PC-3 (cell line): ENCODE data around the gene AIFM1. TPM values are rescaled to one million over a fixed set of nuclear protein-coding genes. Genes with fewer than 3 reads are reported as not detected.

Source experiments
- ATAC-seq: fragments of 200-7000 bp; cut with Tn5 transposase; 2 replicates; pipeline ENCODE4 v1.9.1; 2020; ENCODE audit warnings: mild to moderate bottlenecking, moderate library complexity
- BruUV-seq: library from RNA; stranded (reverse); fragments of 400-500 nt; replicated peaks from 2 replicates; lab custom pipeline; 2021; lab: Mats Ljungman, UMichigan
- CTCF ChIA-PET: fragments of 300-600 bp; sonication (Branson Sonifier 250); formaldehyde crosslinking; loops from one replicate; lab custom pipeline; 2022; ENCODE audit warnings: antibody characterized with exemption; lab: Charles Lee
- POLR2A ChIA-PET: fragments of 300-600 bp; sonication (Branson Sonifier 250); formaldehyde crosslinking; loops from one replicate; lab custom pipeline; 2022; ENCODE audit warnings: antibody characterized with exemption; ENCODE audit not compliant: unreplicated experiment; lab: Charles Lee
- DNase-seq: peaks from one replicate; pipeline ENCODE4 v3.0.0-alpha.2; 2015
- H2AFZ ChIP-seq: fragments of 300-600 bp; sonication (generic); 2 replicates; pipeline ENCODE4 v1.6.0; 2016; ENCODE audit warnings: antibody characterized with exemption, low read length
- H3F3A ChIP-seq: fragments of 300-600 bp; sonication (generic); one replicate; pipeline ENCODE4 v1.6.0; 2017; ENCODE audit warnings: antibody characterized with exemption, low read length, control low read depth, mild to moderate bottlenecking; ENCODE audit not compliant: unreplicated experiment
- H3K27ac ChIP-seq: fragments of 300-600 bp; sonication (generic); 2 replicates; pipeline ENCODE4 v1.5.1; 2016; ENCODE audit warnings: mild to moderate bottlenecking, low read length
- H3K27me3 ChIP-seq: fragments of 300-600 bp; sonication (generic); 2 replicates; pipeline ENCODE4 v1.6.1; 2016; ENCODE audit warnings: low read length, mixed read lengths
- H3K36me3 ChIP-seq: fragments of 300-600 bp; sonication (generic); 2 replicates; pipeline ENCODE4 v1.6.1; 2016; ENCODE audit warnings: low read depth, mixed run types, low read length, mixed read lengths
- H3K4me1 ChIP-seq: fragments of 300-600 bp; sonication (generic); 2 replicates; pipeline ENCODE4 v1.5.1; 2016; ENCODE audit warnings: low read length; ENCODE audit not compliant: insufficient read depth
- H3K4me2 ChIP-seq: fragments of 300-600 bp; sonication (generic); 2 replicates; pipeline ENCODE4 v1.6.0; 2016; ENCODE audit warnings: low read length
- H3K4me3 ChIP-seq: fragments of 300-600 bp; sonication (generic); 2 replicates; pipeline ENCODE4 v1.5.1; 2016; ENCODE audit warnings: mild to moderate bottlenecking, low read length, mixed read lengths
- H3K79me2 ChIP-seq: fragments of 300-600 bp; sonication (generic); 2 replicates; pipeline ENCODE4 v1.6.1; 2017; ENCODE audit warnings: low read length, mixed read lengths
- H3K9ac ChIP-seq: fragments of 300-600 bp; sonication (generic); 2 replicates; pipeline ENCODE4 v1.6.0; 2016; ENCODE audit warnings: mild to moderate bottlenecking, low read length
- H3K9me2 ChIP-seq: fragments of 300-600 bp; sonication (generic); replicated peaks from 2 replicates; pipeline ENCODE4 v1.6.1; 2016; ENCODE audit warnings: mixed run types, low read length, mixed read lengths
- H3K9me3 ChIP-seq: fragments of 300-600 bp; sonication (generic); 2 replicates; pipeline ENCODE4 v1.6.1; 2016; ENCODE audit warnings: low read length, mixed read lengths
- H4K20me1 ChIP-seq: fragments of 300-600 bp; sonication (generic); 2 replicates; pipeline ENCODE4 v1.6.1; 2016; ENCODE audit warnings: low read length, mixed read lengths
- CTCF ChIP-seq: fragments of 300-600 bp; sonication (generic); conservative IDR thresholded peaks from 2 replicates; pipeline ENCODE4 v1.5.1; 2017; ENCODE audit warnings: antibody characterized with exemption, low read depth, mild to moderate bottlenecking, low read length
- EZH2 ChIP-seq: fragments of 300-600 bp; sonication (generic); IDR thresholded peaks from one replicate; pipeline ENCODE4 v1.6.1; 2017; ENCODE audit warnings: antibody characterized with exemption, mild to moderate bottlenecking, low read length; ENCODE audit not compliant: unreplicated experiment
- EZH2phosphoT487 ChIP-seq: fragments of 300-600 bp; sonication (generic); IDR thresholded peaks from 2 replicates; pipeline ENCODE4 v1.6.1; 2018; ENCODE audit warnings: mild to moderate bottlenecking, antibody characterized with exemption, low read length, borderline replicate concordance
- intact Hi-C: fragments of 100-400 bp; cut with micrococcal nuclease; formaldehyde crosslinking; loops from 2 replicates; pipeline ENCODE4 v1.9.0; 2023
- total RNA-seq: library from RNA; depleted of rRNA; stranded (reverse); fragments of >200 nt; gene quantifications from 2 replicates; pipeline ENCODE4 v1.2.3, GENCODE V29; 2014

AIFM1 gene
- total RNA-seq, 1 experiment from 2014 or later = 51.8 TPM

DNA sequence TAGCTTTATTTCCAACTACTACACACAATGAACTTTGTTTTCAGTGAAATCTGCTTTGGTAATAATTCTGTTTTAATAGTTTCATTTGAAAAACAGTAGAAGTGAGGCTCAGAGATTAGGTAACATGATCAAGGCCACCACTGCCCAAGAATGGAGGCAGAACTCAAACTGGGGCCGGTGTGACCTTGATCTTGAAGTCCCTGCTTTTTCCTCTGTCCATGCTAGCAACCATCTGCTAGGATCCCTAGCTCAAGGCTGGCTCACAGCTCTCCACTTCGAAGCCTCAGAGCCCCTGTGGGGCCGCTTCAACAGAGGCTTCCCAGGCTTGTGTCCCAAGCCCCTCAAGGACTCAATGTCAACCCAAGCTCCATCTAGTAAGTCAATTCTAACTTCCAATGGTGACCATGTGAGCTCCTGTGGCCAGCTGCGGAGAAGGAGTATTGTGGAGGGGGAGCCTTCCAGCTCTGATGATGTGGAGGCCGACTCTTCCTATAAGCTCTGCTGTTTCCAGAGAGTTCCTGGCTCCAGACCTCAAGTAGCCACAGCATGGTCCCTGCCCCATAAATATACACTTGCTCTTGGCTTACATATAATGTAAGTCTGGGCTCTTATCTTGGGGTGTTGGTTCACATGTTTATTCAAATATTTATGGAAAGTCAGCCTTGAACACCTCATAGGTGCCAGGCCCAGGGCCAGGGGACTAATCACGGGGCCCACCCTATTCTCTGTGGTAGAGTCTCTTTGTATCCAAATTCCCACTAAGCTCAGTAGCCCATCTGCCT, 70.2 kb downstream of the AIFM1 start:
- ChIA-PET CTCF (no interaction called here), POLR2A (no interaction called here)
- no peak for DNase-seq
- H3K4me2 ChIP-seq = no peak overlapping the region
- H3K79me2 ChIP-seq = peaks cover 24% of the 10 kb centered on the region
- intact Hi-C loops = no loop called here
- no peaks in the 10 kb centered on the region for H4K20me1 ChIP-seq
- TF ChIP-seq CTCF = no peak
- TF ChIP-seq EZH2phosphoT487 = no peak
- TF ChIP-seq EZH2 = no peak
- BruUV-seq = no TSS peak
- H3K27ac ChIP-seq = no peak overlapping the region
- H3K9me2 ChIP-seq = no peaks in the 10 kb centered on the region
- no peak for ATAC-seq
- H3K36me3 ChIP-seq = no peaks in the 10 kb centered on the region
- no peak overlapping the region for H3K4me3 ChIP-seq
- peaks cover 4% of the 10 kb centered on the region; the same call in 1 of the 2 replicates for H3K4me1 ChIP-seq
- no peaks in the 10 kb centered on the region for H3F3A ChIP-seq
- H3K9ac ChIP-seq = no peak overlapping the region
- no peaks in the 10 kb centered on the region for H3K27me3 ChIP-seq
- no peak overlapping the region for H2AFZ ChIP-seq
- H3K9me3 ChIP-seq = no peaks in the 10 kb centered on the region

GRCh38 chrX:130094696-130095095, 70.9 kb downstream of the AIFM1 start:
- Histone ChIP-seq H3K27me3 (no peaks in the 10 kb centered on the region), H3K4me1 (peaks cover 4% of the 10 kb centered on the region; the same call in 1 of the 2 replicates), H3K9ac (no peak overlapping the region), H3K4me3 (no peak overlapping the region), H2AFZ (no peak overlapping the region), H4K20me1 (no peaks in the 10 kb centered on the region), H3K9me3 (no peaks in the 10 kb centered on the region), H3F3A (no peaks in the 10 kb centered on the region), H3K27ac (no peak overlapping the region), H3K79me2 (peaks cover 16% of the 10 kb centered on the region), H3K36me3 (no peaks in the 10 kb centered on the region), H3K9me2 (no peaks in the 10 kb centered on the region), H3K4me2 (no peak overlapping the region)
- ChIA-PET POLR2A (no interaction called here), CTCF (no interaction called here)
- DNase-seq = no peak
- intact Hi-C loops = no loop called here
- no peak for TF ChIP-seq EZH2
- TF ChIP-seq EZH2phosphoT487 = no peak
- TF ChIP-seq CTCF = no peak
- no peak for ATAC-seq
- no TSS peak for BruUV-seq

DNA sequence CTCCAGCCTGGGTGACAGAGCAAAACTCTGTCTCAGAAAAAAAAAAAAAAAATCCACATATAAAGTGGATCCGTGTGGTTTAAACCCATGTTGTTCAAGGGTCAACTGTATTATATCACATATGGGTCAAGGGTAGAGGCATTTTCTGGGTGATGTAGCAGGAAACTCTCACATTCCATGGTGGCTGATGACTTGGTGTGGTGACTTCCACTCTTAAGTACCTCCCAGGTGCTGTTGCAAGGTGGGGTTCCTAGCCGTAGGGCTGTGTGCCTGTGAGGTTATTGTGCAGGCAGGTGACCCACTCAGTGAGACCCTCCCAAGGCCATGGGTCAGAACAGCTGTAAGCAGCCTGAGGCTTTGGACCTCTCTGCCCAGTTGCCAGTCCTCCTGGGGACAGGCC, 72.4 kb downstream of the AIFM1 start:
- H3K27me3 ChIP-seq = no peaks in the 10 kb centered on the region
- BruUV-seq = no TSS peak
- no peak for TF ChIP-seq EZH2phosphoT487
- TF ChIP-seq EZH2 = no peak
- TF ChIP-seq CTCF = no peak
- no peaks in the 10 kb centered on the region for H3K9me2 ChIP-seq
- H4K20me1 ChIP-seq = no peaks in the 10 kb centered on the region
- no peak overlapping the region for H3K9ac ChIP-seq
- H3K4me1 ChIP-seq = peaks cover 2% of the 10 kb centered on the region; the same call in 1 of the 2 replicates
- ChIA-PET CTCF (no interaction called here), POLR2A (no interaction called here)
- H3K79me2 ChIP-seq = peaks cover 4% of the 10 kb centered on the region
- H3F3A ChIP-seq = no peaks in the 10 kb centered on the region
- ATAC-seq (no peak), DNase-seq (peak; percentile 32)
- H3K36me3 ChIP-seq = no peaks in the 10 kb centered on the region
- H3K27ac ChIP-seq = no peak overlapping the region
- no peak overlapping the region for H3K4me2 ChIP-seq
- H3K4me3 ChIP-seq = no peak overlapping the region
- intact Hi-C loops = no loop called here
- H2AFZ ChIP-seq = no peak overlapping the region
- H3K9me3 ChIP-seq = no peaks in the 10 kb centered on the region
